Keratinocyte (primary cell): Measurements from ENCODE around the gene FGF1.

Experiments
- EZH2 ChIP-seq: IDR thresholded peaks from one replicate; pipeline ENCODE4 v1.6.1; 2012; ENCODE audit warnings: inconsistent platforms, mild to moderate bottlenecking, low read length, moderate library complexity
- TF ChIP-seq, protein P1 (sequence below), 3 experiments: IDR thresholded peaks in 1 of 3; conservative IDR thresholded peaks in 1 of 3; optimal IDR thresholded peaks in 1 of 3; 2 replicates in 2 of 3; 3 replicates in 1 of 3; pipeline versions ENCODE3 to v1.5.1; 2011; ENCODE audit warnings: low read length in 3 of 3, mild to moderate bottlenecking in 3 of 3, moderate library complexity in 2 of 3, control low read depth in 1 of 3, inconsistent platforms in 1 of 3; ENCODE audit not compliant: insufficient read depth in 2 of 3; ENCODE audit errors: extremely low read depth in 1 of 3

DNA sequence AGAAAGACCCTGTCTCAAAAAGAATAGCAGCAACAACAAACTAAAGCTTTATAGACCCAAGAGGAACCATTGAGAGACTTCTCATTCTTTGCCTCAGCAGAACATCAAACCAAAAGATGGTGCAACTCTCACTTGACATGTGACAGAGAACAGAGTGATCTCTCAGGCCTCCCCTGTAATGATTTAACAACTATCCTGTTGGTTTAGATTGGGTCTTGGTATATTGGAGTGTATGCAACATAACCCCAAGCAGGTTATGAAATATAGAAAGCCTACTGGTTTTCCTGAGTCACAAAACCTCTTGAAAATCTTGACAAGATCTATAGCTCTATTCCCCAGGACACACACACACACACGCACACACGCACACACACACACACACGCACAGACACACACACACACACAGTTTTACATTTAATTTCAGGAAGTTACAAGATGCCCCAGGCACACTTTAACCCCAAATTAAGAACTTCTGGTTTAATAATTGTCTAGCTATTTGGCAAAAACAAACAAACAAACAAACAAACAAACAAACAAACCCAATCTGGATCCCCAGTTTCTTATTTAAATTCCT lies 6.5 kb upstream of the FGF1 start:
- TF ChIP-seq, protein P1, sequence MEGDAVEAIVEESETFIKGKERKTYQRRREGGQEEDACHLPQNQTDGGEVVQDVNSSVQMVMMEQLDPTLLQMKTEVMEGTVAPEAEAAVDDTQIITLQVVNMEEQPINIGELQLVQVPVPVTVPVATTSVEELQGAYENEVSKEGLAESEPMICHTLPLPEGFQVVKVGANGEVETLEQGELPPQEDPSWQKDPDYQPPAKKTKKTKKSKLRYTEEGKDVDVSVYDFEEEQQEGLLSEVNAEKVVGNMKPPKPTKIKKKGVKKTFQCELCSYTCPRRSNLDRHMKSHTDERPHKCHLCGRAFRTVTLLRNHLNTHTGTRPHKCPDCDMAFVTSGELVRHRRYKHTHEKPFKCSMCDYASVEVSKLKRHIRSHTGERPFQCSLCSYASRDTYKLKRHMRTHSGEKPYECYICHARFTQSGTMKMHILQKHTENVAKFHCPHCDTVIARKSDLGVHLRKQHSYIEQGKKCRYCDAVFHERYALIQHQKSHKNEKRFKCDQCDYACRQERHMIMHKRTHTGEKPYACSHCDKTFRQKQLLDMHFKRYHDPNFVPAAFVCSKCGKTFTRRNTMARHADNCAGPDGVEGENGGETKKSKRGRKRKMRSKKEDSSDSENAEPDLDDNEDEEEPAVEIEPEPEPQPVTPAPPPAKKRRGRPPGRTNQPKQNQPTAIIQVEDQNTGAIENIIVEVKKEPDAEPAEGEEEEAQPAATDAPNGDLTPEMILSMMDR (optimal IDR thresholded peaks at IDR 0.05 in 1 of 3, IDR thresholded peaks at IDR 0.05 in 1 of 3, conservative IDR thresholded peaks at IDR 0.05 in 1 of 3; ENCODE audit: extremely low read depth in 1 of 3, insufficient read depth in 2 of 3, low read length in 3 of 3) = no peak
- TF ChIP-seq EZH2 = no peak
